Activated naive CD4-positive, alpha-beta T cell treated with anti-CD3 and anti-CD28 coated beads, Interleukin-2, amount 50 U/mL, for 16 hours (primary cell): Measurements from ENCODE around the gene RNGTT.
"Not testable (repeated sequence)": the region's sequence is repeated elsewhere in the genome, so short reads cannot be mapped to it uniquely, and the experiment has no call there.

ENCODE experiments used
- DNase-seq: peaks from one replicate; pipeline ENCODE4 v3.0.0-alpha.2; 2020

The RNGTT gene

DNA sequence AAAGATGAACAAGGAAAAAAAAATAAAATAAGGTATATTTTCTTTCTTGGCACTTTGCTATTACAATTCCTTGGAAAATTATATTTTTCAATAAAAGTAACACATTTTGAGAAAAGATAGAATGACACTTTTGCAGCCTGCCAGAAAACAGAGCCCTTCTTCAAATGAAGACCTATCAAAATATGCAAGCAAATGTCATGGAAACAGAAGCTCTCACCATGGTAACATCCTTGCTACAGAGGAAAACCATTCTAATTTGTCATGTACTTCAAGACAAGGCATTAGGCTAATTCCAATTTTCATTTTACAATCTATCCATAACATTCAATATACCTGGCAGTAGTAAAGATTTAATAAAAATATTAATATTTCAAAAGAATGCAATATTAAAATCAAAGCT is 177.9 kb downstream of the RNGTT start:
- DNase-seq, result no peak

- peak; percentile 28 for DNase-seq
Measured at GRCh38 chr6:88780714-88781389, 182.6 kb downstream of the RNGTT start.

GRCh38 chr6:88775866-88776571 is 187.4 kb downstream of the RNGTT start:
- no peak for DNase-seq

- not testable (repeated sequence) for DNase-seq
Measured at GRCh38 chr6:88768114-88768513, 195.3 kb downstream of the RNGTT start.

DNA sequence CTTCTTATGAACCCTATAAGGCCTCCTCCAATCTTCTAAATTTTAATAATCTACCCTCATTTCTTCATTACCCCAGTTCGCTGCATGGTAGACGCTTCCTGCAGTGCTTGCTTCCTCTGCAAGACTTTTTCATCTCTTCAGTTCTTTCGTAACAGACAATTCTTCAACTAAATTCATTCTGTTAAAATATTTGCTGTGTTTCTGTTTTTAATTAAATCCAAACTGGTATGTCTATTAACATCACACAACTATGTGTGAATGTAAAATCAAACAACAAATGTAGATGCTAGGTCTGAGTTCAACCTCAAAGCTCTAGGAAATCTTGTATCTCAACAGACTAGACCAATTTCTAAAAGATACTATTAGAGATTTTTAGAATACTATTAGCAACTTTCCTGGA is 199.3 kb downstream of the RNGTT start:
- no peak for DNase-seq

DNA sequence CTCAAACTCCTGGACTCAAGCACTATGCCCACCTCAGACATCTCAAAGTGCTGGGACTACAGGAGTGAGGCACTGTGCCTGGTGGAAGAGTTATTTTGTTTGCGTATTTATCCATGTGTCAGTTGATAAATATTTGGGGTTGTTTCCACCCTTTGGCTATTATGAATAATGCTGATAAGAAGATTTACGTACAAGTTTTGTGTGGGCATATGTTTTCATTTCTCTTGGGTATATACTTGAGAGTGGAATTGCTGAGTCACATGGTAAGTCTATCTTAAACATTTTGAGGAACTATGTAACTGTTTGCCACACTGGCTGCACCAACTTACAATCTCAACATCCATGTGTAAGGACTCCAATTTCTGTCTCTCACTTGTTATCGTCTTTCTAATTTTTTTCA is 200.3 kb downstream of the RNGTT start:
- no peak for DNase-seq

DNA sequence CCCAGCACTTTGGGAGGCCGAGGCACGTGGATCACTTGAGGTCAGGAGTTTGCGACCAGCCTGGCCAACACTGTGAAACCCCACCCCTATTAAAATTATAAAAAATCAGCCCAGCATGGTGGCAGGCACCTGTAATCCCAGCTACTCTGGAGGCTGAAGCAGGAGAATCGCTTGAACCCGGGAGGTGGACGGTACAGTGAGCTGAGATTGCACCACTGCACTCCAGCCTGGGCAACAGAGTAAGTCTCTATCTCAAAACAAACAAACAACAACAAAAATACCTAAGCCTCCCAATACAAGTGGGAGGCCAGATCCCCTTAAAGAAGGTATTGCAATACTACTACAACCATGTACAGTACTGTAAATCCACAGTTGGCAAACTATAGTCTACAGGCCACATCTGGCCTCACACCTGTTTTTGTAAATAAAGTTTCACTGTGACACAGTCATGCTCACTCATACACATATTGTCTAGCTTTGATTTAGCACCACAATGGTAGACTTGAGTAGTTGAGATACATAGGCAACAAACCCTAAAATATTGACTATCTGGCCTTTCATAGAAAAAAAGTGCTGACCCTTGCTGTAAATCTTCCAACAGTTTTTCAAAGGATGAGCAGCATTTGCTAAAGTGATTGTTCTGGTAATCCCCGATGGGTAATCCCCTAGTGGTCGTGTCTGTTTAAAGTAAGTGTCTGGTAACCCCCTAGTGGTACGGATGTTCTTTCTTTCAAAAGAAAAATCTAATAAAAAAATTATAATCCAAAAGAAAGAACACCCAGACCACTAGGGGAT is 202.0 kb downstream of the RNGTT start:
- no peak for DNase-seq

DNA sequence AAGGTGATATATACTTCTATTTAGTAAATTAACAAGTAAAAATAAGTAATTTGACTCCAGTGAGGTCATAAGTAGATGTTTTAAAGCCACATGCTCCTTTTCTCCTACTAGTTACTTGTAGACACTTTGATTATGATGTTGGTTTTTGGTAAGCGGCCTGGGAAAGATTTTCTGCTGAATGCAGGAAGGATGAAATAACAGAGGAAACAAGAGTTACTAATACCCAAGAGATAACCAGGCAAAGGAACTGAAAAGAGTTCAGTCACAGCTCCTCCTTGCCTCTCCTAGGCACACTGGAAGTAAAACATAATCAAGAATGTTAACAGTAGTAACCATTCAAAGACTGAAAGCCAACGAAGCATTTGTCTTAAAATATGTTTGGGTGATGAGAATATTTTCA is 203.3 kb downstream of the RNGTT start:
- DNase-seq, result no peak

DNA sequence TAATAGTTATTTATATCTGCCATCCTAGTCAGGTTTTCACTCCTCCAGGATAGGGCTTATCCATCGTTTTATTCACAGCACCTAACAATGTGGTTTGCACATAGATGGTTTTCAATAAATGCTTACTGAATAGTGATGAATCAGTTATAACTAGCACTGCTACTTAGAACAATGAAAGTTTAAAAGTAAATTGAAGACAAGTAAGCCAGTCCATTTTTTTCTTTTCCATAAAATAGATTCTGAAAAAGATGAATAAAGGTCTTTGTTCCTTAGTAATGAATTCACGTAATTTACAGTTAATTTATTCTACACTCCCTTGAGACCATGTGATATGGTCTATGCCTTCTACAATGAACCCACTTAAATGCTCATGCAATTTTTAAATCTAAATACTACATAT is 212.5 kb downstream of the RNGTT start:
- no peak for DNase-seq

DNA sequence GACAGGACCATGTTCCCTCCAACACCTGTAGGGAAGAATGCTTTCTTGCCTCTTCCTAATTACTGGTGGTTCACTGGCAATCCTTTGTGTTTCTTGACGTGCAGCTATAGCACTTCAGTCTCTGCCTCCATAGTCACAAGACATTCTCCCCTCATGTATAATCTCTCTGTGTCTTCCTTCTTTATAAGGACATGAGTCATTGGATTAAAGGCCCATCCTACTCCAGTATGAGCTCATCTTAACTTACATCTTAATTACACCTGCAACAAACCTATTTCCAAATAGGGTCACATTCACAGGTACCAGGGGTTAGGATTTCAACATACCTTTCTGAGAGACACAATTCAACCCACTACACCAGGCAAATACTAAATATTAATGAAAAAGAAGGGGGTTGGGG is 213.6 kb downstream of the RNGTT start:
- DNase-seq, result no peak

DNA sequence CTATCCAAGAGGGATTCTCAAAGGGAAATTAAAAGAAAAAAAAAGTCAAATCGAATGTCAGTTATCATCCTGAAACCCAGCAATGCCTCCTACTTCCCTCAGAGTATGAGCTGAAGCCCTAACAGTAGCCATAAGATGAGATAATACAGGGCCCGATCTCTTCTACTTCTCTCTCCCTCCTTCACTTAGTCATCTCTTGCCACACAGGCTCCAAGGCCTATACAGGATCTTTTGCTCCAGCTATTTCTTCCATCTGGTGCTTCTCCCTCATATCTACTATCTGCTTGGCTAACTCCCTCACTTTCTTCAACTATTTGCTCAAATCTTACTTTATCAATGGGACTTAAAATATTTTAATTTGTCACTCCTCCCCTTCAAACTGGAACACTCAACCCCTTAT is 215.3 kb downstream of the RNGTT start:
- DNase-seq, result no peak

DNA sequence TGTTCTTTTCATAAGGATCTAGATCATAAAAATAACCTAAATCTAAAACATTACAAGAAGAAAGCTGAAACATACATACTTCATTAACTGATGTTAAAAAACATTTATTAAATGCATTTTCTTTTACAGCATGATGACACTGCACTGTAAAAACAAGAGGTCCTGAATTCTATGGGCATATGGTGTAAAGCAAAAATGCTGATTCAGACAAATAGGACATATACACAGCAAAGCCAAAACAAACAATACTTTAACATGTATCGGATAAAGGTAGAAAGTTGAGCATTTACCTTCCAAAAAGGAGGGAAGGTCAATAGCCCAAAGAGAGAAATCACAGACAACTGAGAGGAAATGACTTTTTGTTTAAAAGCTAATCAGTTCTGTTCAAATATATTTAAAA is 221.5 kb downstream of the RNGTT start:
- no peak for DNase-seq

GRCh38 chr6:88741071-88741470 is 222.3 kb downstream of the RNGTT start:
- DNase-seq, result no peak

GRCh38 chr6:88734544-88734943 is 228.9 kb downstream of the RNGTT start:
- no peak for DNase-seq

DNA sequence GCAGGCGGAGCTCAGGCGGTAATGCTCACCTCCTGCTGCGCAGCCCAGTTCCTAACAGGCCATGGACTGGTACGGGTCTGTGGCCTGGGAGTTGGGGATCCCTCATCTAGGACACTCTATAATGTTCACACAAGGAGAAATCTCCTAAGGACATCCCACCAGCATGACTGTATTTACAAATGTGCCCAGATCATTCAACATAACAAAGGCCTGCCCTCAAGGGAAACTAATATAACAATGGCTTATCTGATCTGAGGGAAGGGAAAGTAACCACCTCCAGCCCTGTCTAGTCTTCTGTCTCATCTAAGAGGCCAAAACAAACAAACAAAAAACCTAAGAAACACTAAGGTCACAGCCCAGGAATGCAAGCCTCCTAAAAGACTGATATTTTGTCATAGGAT is 232.8 kb downstream of the RNGTT start:
- no peak for DNase-seq

DNA sequence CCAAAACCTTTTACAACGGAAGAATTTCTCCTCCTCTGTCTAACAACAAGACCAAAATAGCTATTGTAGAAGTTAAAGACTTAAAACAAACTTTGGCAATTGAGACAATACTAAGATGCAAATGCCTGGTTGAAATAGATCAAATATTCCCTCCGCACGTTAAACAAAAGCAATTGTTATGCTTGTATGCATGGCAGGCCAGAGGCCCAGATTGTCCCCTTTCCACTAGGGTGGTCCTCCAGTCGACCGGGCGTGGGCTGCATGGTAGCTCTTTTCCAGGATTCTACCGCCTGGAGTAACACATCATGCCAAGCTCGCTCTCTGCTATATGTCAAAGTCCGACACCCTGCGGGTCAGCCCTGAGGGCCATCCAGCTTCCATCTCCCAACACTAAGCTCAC is 234.7 kb downstream of the RNGTT start:
- no peak for DNase-seq

- not testable (repeated sequence) for DNase-seq
Measured at GRCh38 chr6:88726409-88726808, 237.0 kb downstream of the RNGTT start.

DNA sequence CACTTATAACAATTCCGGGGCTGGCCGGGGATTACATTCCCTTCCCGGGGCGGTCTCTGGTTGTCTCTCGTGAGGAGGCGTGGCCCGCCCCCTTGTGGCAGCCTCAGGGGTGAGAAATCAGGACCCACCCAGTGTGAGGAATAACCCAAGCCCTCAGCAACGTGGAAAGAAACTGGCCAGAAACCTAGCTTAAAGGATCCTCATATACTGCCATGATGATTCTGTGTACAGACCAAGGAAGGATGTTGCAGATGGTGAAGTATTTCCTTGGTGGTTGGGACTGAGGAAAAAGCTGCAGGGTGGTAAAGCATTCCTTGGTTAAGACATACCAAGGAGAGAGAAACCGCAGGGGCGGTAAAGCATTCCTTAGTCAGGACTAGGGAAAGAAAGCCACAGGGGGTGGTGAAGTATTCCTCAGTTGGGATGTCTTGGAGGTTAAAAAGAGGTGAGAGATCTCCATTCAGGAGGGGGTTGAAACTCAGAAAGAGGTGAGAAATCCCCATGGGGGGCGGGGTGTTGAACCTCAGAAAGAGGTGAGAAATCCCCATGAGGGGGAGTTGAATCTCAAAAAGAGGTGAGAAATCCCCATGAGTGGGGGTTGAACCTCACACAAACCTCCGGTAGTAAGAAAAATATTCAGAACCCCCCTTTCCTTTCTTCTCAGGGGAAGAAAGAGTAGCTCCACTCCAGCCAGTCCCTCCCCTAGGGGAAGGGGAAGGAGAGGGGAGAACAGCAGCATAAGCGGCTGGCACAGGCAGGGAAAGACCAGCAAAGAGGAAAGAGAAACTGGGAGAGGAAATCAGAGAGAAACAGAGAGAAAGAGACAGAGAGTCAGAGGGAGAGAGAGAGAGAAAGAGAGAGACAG is 238.1 kb downstream of the RNGTT start:
- no peak for DNase-seq

- DNase-seq, result no peak
Measured at GRCh38 chr6:88722686-88723085, 240.7 kb downstream of the RNGTT start.

DNA sequence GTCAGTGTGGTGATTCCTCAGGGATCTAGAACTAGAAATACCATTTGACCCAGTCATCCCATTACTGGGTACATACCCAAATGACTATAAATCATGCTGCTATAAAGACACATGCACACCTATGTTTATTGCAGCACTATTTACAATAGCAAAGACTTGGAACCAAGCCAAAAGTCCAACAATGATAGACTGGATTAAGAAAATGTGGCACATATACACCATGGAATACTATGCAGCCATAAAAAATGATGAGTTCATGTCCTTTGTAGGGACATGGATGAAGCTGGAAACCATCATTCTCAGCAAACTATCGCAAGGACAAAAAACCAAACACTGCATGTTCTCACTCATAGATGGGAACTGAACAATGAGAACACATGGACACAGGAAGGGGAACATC is 247.0 kb downstream of the RNGTT start:
- not testable (repeated sequence) for DNase-seq

GRCh38 chr6:88712243-88712936 is 251.0 kb downstream of the RNGTT start:
- no peak for DNase-seq

GRCh38 chr6:88709819-88710246 is 253.6 kb downstream of the RNGTT start:
- DNase-seq, result no peak
